Activated CD8-positive, alpha-beta memory T cell treated with anti-CD3 and anti-CD28 coated beads for 24 hours (primary cell): ENCODE results near the gene ERN1.
A peak's percentile ranks its signal among the peaks of the same experiment; 100 is the strongest.

ENCODE experiments used
- DNase-seq: peaks from one replicate; pipeline ENCODE4 v3.0.0-alpha.2; 2020

ERN1 gene

GRCh38 chr17:64001763-64002529, 128.0 kb downstream of the ERN1 start:
- peak; percentile 56 for DNase-seq

GRCh38 chr17:64001091-64001579, 128.8 kb downstream of the ERN1 start:
- DNase-seq, result peak; percentile 53

GRCh38 chr17:63999680-64000531, 130.0 kb downstream of the ERN1 start:
- DNase-seq, result peak; percentile 57

GRCh38 chr17:63998721-63999679, 130.9 kb downstream of the ERN1 start:
- DNase-seq, result peak; percentile 65

- peak; percentile 87 for DNase-seq
These were observed 131.8 kb downstream of the ERN1 start, which contains the start of gene PRR29 for GRCh38 chr17:63998050-63998720. Gene PRR29 (plus strand): TSS chr17:63998351. CDS start chr17:63998365, 14 bp downstream.

- DNase-seq, result peak; percentile 58
These were observed 132.4 kb downstream of the ERN1 start for GRCh38 chr17:63997341-63998048.

GRCh38 chr17:63996430-63997182, 133.3 kb downstream of the ERN1 start:
- peak; percentile 53 for DNase-seq

GRCh38 chr17:63995626-63996025, 134.3 kb downstream of the ERN1 start:
- peak; percentile 43 for DNase-seq

- peak; percentile 55 for DNase-seq
These were observed 136.5 kb downstream of the ERN1 start for GRCh38 chr17:63993368-63993985.

GRCh38 chr17:63991611-63992010, 138.3 kb downstream of the ERN1 start:
- no peak for DNase-seq

- DNase-seq, result no peak
These were observed 140.2 kb downstream of the ERN1 start for GRCh38 chr17:63989622-63990345.
